GM12878 (cell line): ENCODE data around the gene OSM. TPM values are rescaled to one million over a fixed set of nuclear protein-coding genes. Genes with fewer than 3 reads are reported as not detected.

Experiments
- ATAC-seq: fragments of 200-7000 bp; cut with Tn5 transposase; 3 replicates; pipeline ENCODE4 v1.9.1; 2020; ENCODE audit warnings: mild to moderate bottlenecking, moderate library complexity
- BruUV-seq: library from RNA; stranded (reverse); fragments of 400-500 nt; replicated peaks from 2 replicates; lab custom pipeline; 2021; lab: Mats Ljungman, UMichigan
- CTCF ChIA-PET: fragments of 300-600 bp; sonication (Branson Sonifier 250); formaldehyde crosslinking; extraction: SDS; loops from one replicate; lab custom pipeline; 2021; ENCODE audit warnings: inconsistent platforms; lab: Yijun Ruan, JAX
- POLR2A ChIA-PET: fragments of 350-600 bp; formaldehyde crosslinking; extraction: SDS; loops from one replicate; lab custom pipeline; 2021; ENCODE audit warnings: inconsistent platforms; lab: Charles Lee
- RAD21 ChIA-PET: fragments of 300-600 bp; sonication (Branson Sonifier 250); formaldehyde crosslinking; loops from one replicate; lab custom pipeline; 2023; ENCODE audit warnings: antibody characterized with exemption; ENCODE audit not compliant: unreplicated experiment; lab: Charles Lee
- SMC1A ChIA-PET: fragments of 300-600 bp; sonication (Branson Sonifier 250); formaldehyde crosslinking; loops from one replicate; lab custom pipeline; 2023; ENCODE audit not compliant: unreplicated experiment, uncharacterized antibody; lab: Charles Lee
- DNase-seq: peaks from one replicate; pipeline ENCODE4 v3.0.0-alpha.2; 2011; ENCODE audit warnings: low read depth, low spot score
- FAIRE-seq: peaks from 3 replicates; lab custom pipeline; 2011; peaks lifted over from hg19 to GRCh38; lab: Jason Lieb, UNC
- H2AFZ ChIP-seq: 2 replicates; pipeline ENCODE4 v1.6.0; 2011; ENCODE audit warnings: low read depth, low read length, control low read depth; ENCODE audit not compliant: control insufficient read depth
- H3K27ac ChIP-seq: 2 replicates; pipeline ENCODE4 v1.5.1; 2011; ENCODE audit warnings: control low read depth; ENCODE audit not compliant: control insufficient read depth, insufficient read depth
- H3K27me3 ChIP-seq, 2 experiments: replicated peaks in 1 of 2; 2 replicates each; pipeline versions ENCODE4 v1.6.0 to v1.6.1; 2011; ENCODE audit warnings: low read length in 1 of 2; ENCODE audit not compliant: control insufficient read depth in 2 of 2, insufficient read depth in 2 of 2
- H3K36me3 ChIP-seq, 2 experiments: 2 replicates each; pipeline ENCODE4 v1.5.1; 2011; ENCODE audit warnings: low read length in 1 of 2; ENCODE audit not compliant: control insufficient read depth in 2 of 2, insufficient read depth in 2 of 2
- H3K4me1 ChIP-seq: 2 replicates; pipeline ENCODE4 v1.6.1; 2011; ENCODE audit warnings: mild to moderate bottlenecking, low read length, moderate library complexity, mixed read lengths; ENCODE audit not compliant: control insufficient read depth, insufficient read depth
- H3K4me2 ChIP-seq: 2 replicates; pipeline ENCODE4 v1.6.0; 2011; ENCODE audit warnings: control low read depth; ENCODE audit not compliant: control insufficient read depth, insufficient read depth
- H3K4me3 ChIP-seq: fragments of 200-600 bp; sonication (generic); 2 replicates; pipeline ENCODE4 v1.5.1; 2016
- H3K79me2 ChIP-seq: 2 replicates; pipeline ENCODE4 v1.6.0; 2011; ENCODE audit warnings: low read length; ENCODE audit not compliant: control insufficient read depth, insufficient read depth
- H3K9ac ChIP-seq: 2 replicates; pipeline ENCODE4 v1.8.0; 2011; ENCODE audit warnings: low read length, control low read depth, mixed read lengths; ENCODE audit not compliant: control insufficient read depth, insufficient read depth
- H3K9me3 ChIP-seq: replicated peaks from 3 replicates; pipeline ENCODE4 v1.5.1; 2011; ENCODE audit warnings: mild to moderate bottlenecking, low read length; ENCODE audit not compliant: control insufficient read depth, insufficient read depth
- H4K20me1 ChIP-seq: 2 replicates; pipeline ENCODE4 v1.6.0; 2011; ENCODE audit not compliant: control insufficient read depth, insufficient read depth
- ATF2 ChIP-seq: IDR thresholded peaks from 2 replicates; pipeline ENCODE4 v1.6.1; 2012; ENCODE audit warnings: low read length, inconsistent platforms
- GATAD2B ChIP-seq: fragments of 450-650 bp; conservative IDR thresholded peaks from 2 replicates; pipeline ENCODE4 v1.6.1; 2017; ENCODE audit warnings: low read depth, mild to moderate bottlenecking, moderate library complexity
- MAX ChIP-seq: IDR thresholded peaks from 2 replicates; pipeline ENCODE4 v1.6.1; 2012; ENCODE audit warnings: low read depth, low read length, improper control_type of control experiment
- MXI1 ChIP-seq: fragments of 150-350 bp; IDR thresholded peaks from 2 replicates; pipeline ENCODE4 v1.6.1; 2011; ENCODE audit warnings: low read depth, mild to moderate bottlenecking, inconsistent platforms, low read length, improper control_type of control experiment
- POLR2AphosphoS2 ChIP-seq: IDR thresholded peaks from 2 replicates; pipeline ENCODE4 v1.6.1; 2011; ENCODE audit warnings: low read depth, mild to moderate bottlenecking, low read length, improper control_type of control experiment, moderate library complexity
- RAD21 ChIP-seq: IDR thresholded peaks from 2 replicates; pipeline ENCODE4 v1.6.1; 2011; ENCODE audit warnings: mild to moderate bottlenecking, low read depth, low read length, moderate library complexity; ENCODE audit not compliant: insufficient read depth
- SMAD5 ChIP-seq: IDR thresholded peaks from 2 replicates; pipeline ENCODE4 v1.6.1; 2016; ENCODE audit warnings: antibody characterized with exemption, low read depth
- SMC3 ChIP-seq: IDR thresholded peaks from 2 replicates; pipeline ENCODE4 v1.6.1; 2011; ENCODE audit warnings: low read length, improper control_type of control experiment, borderline replicate concordance
- TARDBP ChIP-seq: IDR thresholded peaks from 2 replicates; pipeline ENCODE4 v1.6.1; 2016; ENCODE audit warnings: borderline replicate concordance
- YY1 ChIP-seq: IDR thresholded peaks from 2 replicates; pipeline ENCODE4 v1.6.1; 2011; ENCODE audit warnings: low read depth, mild to moderate bottlenecking, low read length
- WGBS: methylation state at CpG from one replicate; pipeline ENCODE4 v1.1.6; 2016; ENCODE audit warnings: low lambda C conversion rate; ENCODE audit not compliant: insufficient replicate concordance, insufficient coverage; ENCODE audit errors: missing lambda C conversion rate; 5-methylcytosine and 5-hydroxymethylcytosine counted together
- in situ Hi-C: fragments of 300-500 bp; cut with MboI; formaldehyde crosslinking; loops from 9 replicates; pipeline ENCODE4 v1.14.3; 2018; ENCODE audit warnings: mixed read lengths
- intact Hi-C: fragments of 100-400 bp; cut with micrococcal nuclease; formaldehyde crosslinking; loops from one replicate; pipeline ENCODE4 v1.14.2; 2022; ENCODE audit not compliant: unreplicated experiment
- polyA plus RNA-seq, 11 experiments: library from polyadenylated mRNA; depleted of rRNA in 4 of 11; unstranded in 6 of 11; stranded (reverse) in 5 of 11; fragments of >200 nt; fragmentation: Nextera tagmentation in 4 of 11; fragmentation: Illumina TruSeq in 1 of 11; extraction: Ambion mirVana in 4 of 11; extraction: Trizol in 1 of 11; gene quantifications; 1 replicate in 1 of 11; 2 replicates in 10 of 11; pipeline versions ENCODE4 v1.2.1 to v1.2.3, GENCODE V29; 2011 to 2016; ENCODE audit warnings: inconsistent platforms in 2 of 11, missing spikeins in 2 of 11, low read depth in 1 of 11
- total RNA-seq, 4 experiments: library from RNA; depleted of rRNA in 3 of 4; stranded (reverse); fragments of >200 nt in 3 of 4; fragmentation: Illumina TruSeq in 1 of 4; extraction: Trizol in 1 of 4; gene quantifications; 2 replicates each; pipeline versions ENCODE4 v1.2.1 to v1.2.3, GENCODE V29; 2013 to 2021
- TF ChIP-seq, protein P1 (sequence below): fragments of 450-650 bp; IDR thresholded peaks from 2 replicates; pipeline ENCODE4 v1.6.1; 2016; ENCODE audit warnings: mild to moderate bottlenecking, moderate library complexity, borderline replicate concordance
- TF ChIP-seq, protein P2 (sequence below), 3 experiments: IDR thresholded peaks in 2 of 3; conservative IDR thresholded peaks in 1 of 3; 2 replicates each; pipeline ENCODE4 v1.5.1; 2011; ENCODE audit warnings: low read depth in 3 of 3, low read length in 3 of 3, mild to moderate bottlenecking in 3 of 3, control low read depth in 2 of 3, moderate library complexity in 2 of 3, inconsistent platforms in 1 of 3, mixed read lengths in 1 of 3; ENCODE audit not compliant: control insufficient read depth in 2 of 3, insufficient read depth in 1 of 3; ENCODE audit errors: extremely low read depth in 1 of 3

OSM gene
- total and polyA plus RNA-seq, 10 of the 15 experiments (the other 5 are each of a cell fraction or from before 2014, with no cell fraction given): 0.06 to 1.4 (median 0.59) TPM

- TF ChIP-seq GATAD2B (no peak), TARDBP (no peak), SMAD5 (no peak)
These were observed 2.8 kb downstream of the OSM start (continued) for GRCh38 chr22:30263883-30264282.

DNA sequence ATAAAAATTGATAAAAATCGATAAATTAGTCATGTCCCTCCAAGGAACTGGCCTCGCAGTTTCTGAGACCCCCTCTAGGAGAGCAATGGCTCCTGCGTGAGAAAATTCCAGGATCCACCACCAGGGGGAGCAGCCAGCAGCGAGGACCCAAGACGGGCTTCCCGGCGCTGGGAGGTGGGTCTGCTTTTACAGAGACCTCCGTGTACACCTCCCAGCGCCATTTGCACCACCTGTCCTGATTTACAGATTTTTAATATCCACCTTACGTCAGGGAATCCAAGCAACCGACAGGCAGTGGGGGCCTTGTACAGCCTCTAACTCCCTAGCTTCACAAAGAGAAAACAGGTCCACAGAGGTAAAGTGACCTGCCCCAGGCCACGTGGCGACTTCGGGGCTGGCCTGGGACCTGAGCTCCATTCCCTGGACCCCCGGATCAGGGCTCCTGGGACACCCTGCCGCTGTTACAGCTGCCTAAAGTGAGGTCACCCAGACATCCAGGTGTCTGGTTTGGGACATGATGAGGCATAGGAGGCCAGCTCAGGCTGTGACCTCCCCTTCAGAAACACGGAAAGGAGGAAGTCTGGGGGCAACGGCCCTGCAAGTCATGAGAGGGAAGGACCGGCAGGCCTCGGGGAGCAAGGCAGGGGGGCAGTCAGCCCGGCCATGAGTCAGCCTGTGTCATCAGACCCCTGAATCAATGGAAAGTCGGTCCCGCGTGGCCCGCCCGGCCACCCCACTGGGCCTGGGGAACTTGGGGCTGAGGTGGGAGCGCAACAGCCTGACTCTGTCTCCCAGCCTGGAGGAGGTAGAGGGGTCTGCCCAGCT lies 3.5 kb downstream of the OSM start:
- H3K4me2 ChIP-seq: peak overlapping the region; percentile 87
- no peaks in the 10 kb centered on the region for H3K27me3 ChIP-seq
- in situ Hi-C loops: loop anchor here (5.0 kb wide), 1 partner anchor 156 kb away; no protein-coding TSS in a partner anchor
- no peak overlapping the region for H3K27ac ChIP-seq
- H3K4me3 ChIP-seq: 0 out of 2 replicates have a peak overlapping the region, but pooled peaks have one; percentile 12
- H3K36me3 ChIP-seq: no peaks in the 10 kb centered on the region
- POLR2A ChIA-PET: interaction anchor here (0.6 to 0.9 kb wide), 3 partner anchors 21 to 129 kb away, joined by 3 read pairs; no protein-coding TSS in a partner anchor
- H3K79me2 ChIP-seq: peaks cover 18% of the 10 kb centered on the region
- no peak for DNase-seq
- SMC1A ChIA-PET: interaction anchor here (1.0 to 2.7 kb wide), 7 partner anchors 17 to 127 kb away, joined by 3 to 15 read pairs (median 5); no protein-coding TSS in a partner anchor
- BruUV-seq: no TSS peak
- intact Hi-C loops: loop anchor here (1.0 to 2.0 kb wide), 2 partner anchors 24 to 124 kb away; partner anchors contain the start of gene RNF215
- peak; percentile 86 for FAIRE-seq
- WGBS: 27% methylated on average over 27 of the region's 27 CpGs
- no peak overlapping the region for H3K9ac ChIP-seq
- H3K4me1 ChIP-seq: peaks cover 20% of the 10 kb centered on the region
- RAD21 ChIA-PET: interaction anchor here (0.7 to 4.0 kb wide), 7 partner anchors 18 to 156 kb away, joined by 3 to 31 read pairs (median 3); partner anchors contain the start of genes CASTOR1 and RNF215
- H3K9me3 ChIP-seq: no peaks in the 10 kb centered on the region
- CTCF ChIA-PET: interaction anchor here (0.7 to 3.3 kb wide), 32 partner anchors 8 to 358 kb away, joined by 3 to 69 read pairs (median 4); partner anchors contain the start of genes CASTOR1, RNF215, SEC14L2 and TBC1D10A
- H4K20me1 ChIP-seq: no peaks in the 10 kb centered on the region
- peak; percentile 38 for ATAC-seq
- H2AFZ ChIP-seq: peak overlapping the region; percentile 88
- peak; percentile 87 for TF ChIP-seq YY1
- TF ChIP-seq ATF2: no peak
- TF ChIP-seq SMC3: peak; percentile 85
- no peak for TF ChIP-seq MAX
- TF ChIP-seq, protein P1, sequence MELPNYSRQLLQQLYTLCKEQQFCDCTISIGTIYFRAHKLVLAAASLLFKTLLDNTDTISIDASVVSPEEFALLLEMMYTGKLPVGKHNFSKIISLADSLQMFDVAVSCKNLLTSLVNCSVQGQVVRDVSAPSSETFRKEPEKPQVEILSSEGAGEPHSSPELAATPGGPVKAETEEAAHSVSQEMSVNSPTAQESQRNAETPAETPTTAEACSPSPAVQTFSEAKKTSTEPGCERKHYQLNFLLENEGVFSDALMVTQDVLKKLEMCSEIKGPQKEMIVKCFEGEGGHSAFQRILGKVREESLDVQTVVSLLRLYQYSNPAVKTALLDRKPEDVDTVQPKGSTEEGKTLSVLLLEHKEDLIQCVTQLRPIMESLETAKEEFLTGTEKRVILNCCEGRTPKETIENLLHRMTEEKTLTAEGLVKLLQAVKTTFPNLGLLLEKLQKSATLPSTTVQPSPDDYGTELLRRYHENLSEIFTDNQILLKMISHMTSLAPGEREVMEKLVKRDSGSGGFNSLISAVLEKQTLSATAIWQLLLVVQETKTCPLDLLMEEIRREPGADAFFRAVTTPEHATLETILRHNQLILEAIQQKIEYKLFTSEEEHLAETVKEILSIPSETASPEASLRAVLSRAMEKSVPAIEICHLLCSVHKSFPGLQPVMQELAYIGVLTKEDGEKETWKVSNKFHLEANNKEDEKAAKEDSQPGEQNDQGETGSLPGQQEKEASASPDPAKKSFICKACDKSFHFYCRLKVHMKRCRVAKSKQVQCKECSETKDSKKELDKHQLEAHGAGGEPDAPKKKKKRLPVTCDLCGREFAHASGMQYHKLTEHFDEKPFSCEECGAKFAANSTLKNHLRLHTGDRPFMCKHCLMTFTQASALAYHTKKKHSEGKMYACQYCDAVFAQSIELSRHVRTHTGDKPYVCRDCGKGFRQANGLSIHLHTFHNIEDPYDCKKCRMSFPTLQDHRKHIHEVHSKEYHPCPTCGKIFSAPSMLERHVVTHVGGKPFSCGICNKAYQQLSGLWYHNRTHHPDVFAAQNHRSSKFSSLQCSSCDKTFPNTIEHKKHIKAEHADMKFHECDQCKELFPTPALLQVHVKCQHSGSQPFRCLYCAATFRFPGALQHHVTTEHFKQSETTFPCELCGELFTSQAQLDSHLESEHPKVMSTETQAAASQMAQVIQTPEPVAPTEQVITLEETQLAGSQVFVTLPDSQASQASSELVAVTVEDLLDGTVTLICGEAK: no peak
- TF ChIP-seq, protein P2, sequence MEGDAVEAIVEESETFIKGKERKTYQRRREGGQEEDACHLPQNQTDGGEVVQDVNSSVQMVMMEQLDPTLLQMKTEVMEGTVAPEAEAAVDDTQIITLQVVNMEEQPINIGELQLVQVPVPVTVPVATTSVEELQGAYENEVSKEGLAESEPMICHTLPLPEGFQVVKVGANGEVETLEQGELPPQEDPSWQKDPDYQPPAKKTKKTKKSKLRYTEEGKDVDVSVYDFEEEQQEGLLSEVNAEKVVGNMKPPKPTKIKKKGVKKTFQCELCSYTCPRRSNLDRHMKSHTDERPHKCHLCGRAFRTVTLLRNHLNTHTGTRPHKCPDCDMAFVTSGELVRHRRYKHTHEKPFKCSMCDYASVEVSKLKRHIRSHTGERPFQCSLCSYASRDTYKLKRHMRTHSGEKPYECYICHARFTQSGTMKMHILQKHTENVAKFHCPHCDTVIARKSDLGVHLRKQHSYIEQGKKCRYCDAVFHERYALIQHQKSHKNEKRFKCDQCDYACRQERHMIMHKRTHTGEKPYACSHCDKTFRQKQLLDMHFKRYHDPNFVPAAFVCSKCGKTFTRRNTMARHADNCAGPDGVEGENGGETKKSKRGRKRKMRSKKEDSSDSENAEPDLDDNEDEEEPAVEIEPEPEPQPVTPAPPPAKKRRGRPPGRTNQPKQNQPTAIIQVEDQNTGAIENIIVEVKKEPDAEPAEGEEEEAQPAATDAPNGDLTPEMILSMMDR (IDR thresholded peaks at IDR 0.05 in 2 of 3, conservative IDR thresholded peaks at IDR 0.05 in 1 of 3; ENCODE audit: control insufficient read depth in 2 of 3, extremely low read depth in 1 of 3, insufficient read depth in 1 of 3, low read depth in 3 of 3, low read length in 3 of 3): peak; percentile 84 to 97 (median 92)
- TF ChIP-seq MXI1: peak; percentile 38; the same call in 1 of the 2 replicates
- TF ChIP-seq POLR2AphosphoS2: no peak
- peak; percentile 54 for TF ChIP-seq RAD21
